ENCODE data around the gene ADISSP. TPM values are rescaled to one million over a fixed set of nuclear protein-coding genes. Genes with fewer than 3 reads are reported as not detected.

Gene ADISSP
- total RNA-seq, 1 donor from 2014 or later = 10.3 TPM

DNA sequence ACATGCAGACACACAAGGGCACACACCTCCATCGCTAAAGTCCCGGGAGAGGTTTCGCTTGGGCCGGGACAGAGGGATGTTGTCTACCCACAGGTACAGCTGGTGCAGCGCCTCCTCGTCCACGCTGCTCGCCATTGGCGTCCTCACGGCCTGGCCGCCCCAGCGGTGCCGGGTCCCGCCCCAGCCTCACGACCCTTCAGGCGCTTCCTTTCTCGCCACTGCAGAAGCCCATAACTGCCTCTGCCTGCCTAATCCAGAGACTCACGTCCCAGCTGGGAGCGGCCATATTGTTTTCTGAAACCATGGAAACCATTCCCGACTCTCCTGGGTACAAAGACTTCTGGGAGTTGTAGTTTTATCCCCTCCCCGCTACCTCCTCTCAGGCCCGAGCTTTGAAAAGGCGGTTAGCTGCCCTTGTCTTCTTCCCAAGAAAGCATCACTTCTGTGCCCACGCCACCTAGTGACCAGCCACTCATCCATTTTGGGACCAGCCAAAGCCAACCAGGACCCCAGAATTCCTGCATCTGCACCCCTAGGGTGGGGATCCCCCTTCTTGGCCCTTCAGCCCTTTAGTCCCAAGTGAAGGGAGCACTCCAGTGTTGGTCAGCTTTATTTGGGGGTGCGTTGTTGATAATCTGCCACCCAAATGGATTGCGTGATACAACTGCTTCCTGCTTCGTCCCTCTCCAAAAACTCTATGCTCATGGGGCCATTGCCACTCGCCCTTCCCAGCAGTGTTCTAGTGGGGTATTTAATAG is 13.8 kb upstream of the ADISSP start, which contains the start of gene SPEF1:
TSS of gene SPEF1 (minus strand) at position 296 of the 758 bp plus-strand sequence. CDS start at position 135, 161 bp downstream.
- peak; percentile 88 to 89 for DNase-seq (ENCODE audit: low read depth in 2 of 2)

DNA sequence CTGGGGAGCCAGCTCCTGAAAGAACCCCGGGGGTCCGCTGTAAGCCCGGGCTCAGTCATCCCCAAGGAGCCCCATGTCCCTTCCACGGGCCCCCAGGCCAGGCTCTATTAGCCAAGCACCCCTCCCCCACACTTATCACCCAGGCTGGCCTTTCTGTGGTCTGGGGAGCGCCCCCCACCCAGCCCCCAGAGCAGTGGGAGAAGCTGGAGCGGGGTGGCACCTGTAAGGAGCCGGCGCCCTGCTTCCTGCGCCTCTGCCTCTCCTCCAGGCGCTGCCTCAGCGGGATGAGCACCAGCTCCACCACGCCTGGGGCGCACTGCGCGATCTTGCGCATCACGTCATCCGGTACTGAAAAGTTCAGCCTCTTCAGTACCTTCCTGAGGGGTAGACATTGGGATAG is 11.4 kb upstream of the ADISSP start:
- no peak for DNase-seq (ENCODE audit: low read depth in 2 of 2)

DNA sequence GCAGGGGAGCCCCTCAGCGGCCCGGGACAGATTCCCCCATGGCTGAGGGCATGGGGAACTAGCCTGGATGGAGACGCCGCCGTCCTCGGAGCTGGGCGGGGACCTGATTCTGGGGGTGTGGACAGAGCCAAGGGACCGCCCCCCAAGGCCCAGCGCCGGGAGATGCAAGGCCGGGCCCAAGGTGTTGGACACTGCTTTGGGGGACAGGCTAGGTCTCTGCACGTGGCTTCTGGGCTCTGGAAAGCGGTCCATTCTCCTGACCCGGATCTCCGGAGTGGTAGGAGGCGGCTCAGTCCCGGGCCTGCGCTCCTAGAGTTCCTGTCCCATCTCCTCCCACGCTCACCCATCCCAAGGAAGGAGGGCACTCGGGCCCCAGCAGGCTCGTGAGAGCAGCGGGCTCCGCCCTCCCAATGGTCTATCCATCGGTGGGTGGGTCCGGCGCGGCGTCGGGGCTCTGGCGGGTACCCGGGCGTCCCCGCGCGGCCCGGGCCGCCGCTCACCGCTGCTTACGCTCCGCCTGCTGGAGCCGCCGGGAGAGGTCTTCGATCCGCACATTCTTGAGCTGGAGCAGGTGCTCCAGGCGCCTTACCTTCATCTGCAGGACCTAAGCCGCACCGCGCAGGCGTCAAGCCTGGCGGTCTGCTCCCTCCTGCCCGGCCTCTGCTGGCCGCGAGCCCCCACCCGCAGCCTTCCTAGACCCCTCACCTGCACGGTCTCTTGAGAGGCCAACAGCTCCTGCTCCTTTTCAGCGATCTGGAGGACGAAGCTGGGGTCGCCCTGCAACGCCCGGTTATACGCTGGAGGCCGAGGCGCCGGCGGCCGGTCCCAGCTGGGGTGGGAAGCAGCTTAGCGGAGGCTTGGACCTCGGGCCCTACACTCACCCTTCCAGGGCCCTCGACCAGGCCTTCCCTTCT is 10.4 kb upstream of the ADISSP start:
- DNase-seq (ENCODE audit: low read depth in 2 of 2) = peak in 1 of 2 donors; percentile 27

DNA sequence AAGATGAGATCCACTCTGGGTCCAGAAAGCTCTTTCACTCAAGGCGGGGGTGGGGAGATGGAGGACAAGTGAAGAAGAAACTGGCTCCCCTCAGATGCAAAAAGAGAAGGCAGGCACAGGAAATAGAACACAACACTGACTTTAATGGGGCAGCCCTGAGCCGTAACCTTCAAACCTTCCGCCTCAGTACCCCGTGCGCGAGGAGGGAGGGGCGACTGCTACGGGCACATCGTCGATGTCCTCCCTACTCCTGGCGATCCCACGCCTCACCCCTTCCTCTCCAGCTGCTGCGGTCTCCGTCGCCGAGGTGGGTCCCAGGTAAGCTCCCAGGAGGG is 9.8 kb upstream of the ADISSP start:
- no peak for DNase-seq (ENCODE audit: low read depth in 2 of 2)

DNA sequence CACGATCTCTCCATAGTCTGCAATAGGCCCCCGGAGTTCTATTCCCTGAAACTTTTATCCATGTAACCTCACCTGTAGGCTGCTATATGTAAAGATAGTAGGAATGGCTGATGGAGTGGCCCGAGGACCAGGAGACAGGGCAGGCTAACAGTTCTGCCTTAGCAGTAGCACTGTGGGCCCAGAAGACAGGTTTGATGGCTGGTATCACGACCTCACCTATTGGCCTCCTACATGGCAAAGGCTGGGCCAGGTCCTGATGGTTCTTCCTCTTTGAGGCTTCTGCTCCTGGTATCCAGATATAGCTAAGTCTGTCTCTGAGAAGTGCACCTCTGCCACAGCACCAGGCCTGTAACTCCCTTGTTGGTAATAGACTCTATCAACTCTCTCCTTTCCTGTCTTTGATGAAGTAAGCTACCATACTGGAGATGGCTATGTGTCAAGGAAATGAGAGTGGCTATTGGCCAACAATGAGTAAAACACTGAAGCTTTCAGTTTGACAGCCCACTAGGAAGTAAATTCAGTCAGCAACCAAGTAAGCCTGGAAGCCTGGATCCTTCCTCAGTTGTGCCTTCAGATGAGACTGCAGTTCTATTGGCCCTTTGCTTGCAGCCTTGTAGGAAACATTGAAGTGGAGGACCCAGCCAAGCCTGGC is 8.0 kb upstream of the ADISSP start:
- DNase-seq (ENCODE audit: low read depth in 2 of 2) = peak in 1 of 2 donors; percentile 54

DNA sequence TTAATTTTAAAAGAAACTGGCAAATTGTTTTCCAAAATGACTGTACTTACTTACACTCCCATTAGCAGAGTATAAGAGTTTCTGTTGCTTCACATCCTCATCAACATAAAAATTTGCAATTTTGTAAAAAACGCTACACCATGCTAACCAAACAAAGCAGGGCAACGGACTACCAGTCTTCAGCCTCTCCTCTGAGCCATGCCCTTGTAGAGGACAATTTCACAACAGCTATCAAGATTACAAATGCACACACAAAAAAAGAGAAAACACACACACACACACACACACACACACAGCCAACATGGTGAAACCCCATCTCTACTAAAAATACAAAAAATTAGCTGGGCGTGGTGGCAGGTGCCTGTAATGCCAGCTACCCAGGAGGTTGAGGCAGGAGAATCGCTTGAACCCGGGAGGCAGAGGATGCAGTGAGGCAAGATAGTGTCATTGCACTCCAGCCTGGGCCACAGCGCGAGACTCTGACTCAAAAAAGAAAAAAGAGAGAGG is 4.1 kb upstream of the ADISSP start:
- DNase-seq (ENCODE audit: low read depth in 2 of 2) = no peak

DNA sequence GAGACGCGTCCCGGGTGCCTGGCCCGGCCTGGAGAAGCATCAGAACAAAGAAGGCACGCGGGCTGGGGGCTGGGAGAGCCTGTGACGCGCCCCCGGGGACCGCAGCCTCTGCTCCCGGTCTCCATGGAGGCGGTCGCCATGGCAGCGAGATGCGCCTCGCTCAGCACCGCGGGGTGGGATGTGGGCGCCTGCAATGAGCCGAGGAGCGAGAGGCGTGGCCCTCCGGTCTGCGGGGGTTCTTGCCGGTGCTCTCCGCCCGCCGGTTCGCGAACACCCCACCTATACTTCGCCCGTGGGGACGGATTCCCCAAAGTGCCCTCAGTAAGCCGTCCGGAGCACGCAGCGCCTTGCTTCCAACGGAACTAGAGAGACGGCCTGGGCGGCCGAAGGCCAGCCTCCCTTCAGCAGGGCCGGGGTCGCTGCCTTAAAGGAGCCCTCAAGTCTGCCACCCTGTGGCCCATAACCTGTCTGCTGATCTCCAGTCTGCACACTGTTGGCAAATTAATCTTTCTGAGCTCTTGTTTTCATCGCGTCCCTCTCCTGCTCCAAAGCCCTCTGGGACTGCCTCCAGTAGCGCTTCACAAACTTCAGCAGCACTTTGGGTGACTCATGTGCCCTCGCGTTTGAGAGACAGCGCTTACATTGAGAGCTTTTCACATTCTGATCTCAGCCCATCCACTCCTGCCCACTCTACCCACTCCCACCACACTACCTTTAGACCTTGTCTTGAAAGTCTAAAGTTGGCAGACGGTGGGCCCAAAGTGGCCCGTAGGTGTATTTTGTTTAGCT is 983 bp upstream of the ADISSP start:
- DNase-seq (ENCODE audit: low read depth in 2 of 2) = peak; percentile 71 to 74

DNA sequence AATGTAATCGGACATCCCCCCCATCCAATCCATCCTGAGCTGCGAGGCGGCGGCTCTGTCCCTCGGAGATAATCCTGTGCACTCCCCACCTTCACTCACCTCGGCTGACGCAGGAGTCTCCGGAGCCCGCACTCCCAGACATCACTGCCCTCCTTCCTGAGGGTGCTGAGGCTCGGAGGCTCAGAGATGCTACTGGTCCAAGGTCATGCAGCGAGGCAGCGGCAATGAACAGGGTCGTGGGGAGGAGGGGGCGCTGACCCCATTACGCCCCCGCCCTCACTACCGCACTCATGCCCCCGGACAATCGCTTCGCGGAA is 485 bp downstream of the ADISSP start:
- no peak for DNase-seq (ENCODE audit: low read depth in 2 of 2)

DNA sequence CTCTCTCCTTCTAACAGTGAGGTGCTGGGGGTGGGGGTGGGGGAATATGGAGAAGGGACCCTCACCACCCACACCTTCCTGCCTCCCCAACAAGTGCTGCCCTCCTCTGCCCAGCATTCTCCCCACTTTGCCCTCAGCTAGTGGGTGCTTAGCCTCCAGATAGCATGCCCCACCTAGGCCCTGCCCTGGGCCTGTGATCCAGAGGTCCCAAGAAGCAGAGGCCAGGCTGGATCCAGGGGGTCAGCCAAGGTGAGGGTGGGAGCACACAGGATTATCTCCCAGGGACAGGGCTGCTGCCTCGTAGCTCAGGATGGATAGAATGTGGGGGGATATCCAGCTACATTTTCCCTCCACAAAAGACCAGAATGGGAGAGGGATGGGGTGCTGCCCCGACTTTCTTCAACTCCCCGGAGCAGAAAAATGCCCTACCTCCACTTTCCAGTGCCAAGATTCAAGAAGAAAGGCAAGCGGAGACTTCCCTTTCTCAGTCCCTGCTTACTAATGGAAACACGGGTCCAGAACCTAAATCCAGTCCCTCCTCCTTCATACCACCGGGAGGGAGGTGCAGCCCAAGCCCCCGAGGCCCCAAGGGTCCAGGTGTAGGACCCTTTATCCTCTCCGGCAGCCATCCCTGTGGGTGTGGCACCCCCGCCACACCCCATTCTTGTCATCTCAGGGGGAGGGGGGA is 987 bp downstream of the ADISSP start:
- DNase-seq (ENCODE audit: low read depth in 2 of 2) = no peak

DNA sequence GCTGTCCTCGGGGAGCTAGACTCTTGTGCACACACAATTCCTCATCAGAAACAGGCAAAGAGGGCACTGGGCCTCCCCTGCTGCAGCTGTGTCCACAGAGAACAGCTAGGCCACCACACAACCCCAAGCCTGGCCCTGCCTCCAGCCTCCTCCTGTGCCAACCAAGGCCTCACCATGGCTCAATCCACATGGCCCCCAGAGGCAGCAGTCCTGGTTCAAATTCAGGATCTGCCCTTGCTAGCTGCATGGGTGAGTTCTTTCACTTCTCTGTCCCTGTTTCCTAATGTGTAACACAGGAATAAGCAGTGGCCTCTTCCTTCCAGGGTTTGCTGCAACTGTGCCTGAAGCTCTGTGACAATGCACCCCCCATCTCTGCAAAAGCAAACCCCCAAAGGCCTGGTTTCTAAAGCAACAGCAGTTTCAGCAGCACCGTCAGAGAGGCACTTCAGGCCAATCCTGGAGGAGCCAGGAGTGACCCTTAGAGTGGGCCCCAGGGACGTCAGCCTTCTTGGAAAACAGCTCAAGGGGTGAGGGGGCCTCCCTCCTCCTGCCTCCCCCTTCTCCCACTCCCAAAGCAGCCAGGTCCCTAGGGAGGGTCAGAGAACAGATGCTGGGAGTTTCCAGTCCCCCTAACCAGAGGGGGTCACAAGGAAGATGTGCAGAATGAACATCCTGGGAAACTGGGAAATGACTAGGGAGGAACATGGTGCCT is 2.2 kb downstream of the ADISSP start:
- no peak for DNase-seq (ENCODE audit: low read depth in 2 of 2)

DNA sequence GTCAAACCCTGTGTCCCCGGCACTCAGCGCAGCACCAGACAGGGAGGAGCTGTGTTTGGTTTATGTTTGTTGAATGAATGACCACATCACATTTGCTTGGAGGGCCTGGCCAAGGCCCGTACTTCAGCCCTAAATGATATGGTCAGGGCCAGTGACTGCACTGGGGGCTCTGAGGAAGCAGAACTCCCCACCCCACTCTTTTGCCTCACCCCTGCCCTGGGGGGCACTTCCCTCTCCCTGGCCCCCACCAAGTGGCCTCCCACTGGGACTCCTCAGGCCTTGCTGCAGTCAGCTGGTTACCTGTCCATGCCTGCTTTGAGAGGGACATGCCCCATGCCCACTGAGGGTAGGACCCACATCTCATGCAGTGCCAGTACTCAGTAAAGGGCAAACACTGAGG is 2.9 kb downstream of the ADISSP start:
- no peak for DNase-seq (ENCODE audit: low read depth in 2 of 2)

DNA sequence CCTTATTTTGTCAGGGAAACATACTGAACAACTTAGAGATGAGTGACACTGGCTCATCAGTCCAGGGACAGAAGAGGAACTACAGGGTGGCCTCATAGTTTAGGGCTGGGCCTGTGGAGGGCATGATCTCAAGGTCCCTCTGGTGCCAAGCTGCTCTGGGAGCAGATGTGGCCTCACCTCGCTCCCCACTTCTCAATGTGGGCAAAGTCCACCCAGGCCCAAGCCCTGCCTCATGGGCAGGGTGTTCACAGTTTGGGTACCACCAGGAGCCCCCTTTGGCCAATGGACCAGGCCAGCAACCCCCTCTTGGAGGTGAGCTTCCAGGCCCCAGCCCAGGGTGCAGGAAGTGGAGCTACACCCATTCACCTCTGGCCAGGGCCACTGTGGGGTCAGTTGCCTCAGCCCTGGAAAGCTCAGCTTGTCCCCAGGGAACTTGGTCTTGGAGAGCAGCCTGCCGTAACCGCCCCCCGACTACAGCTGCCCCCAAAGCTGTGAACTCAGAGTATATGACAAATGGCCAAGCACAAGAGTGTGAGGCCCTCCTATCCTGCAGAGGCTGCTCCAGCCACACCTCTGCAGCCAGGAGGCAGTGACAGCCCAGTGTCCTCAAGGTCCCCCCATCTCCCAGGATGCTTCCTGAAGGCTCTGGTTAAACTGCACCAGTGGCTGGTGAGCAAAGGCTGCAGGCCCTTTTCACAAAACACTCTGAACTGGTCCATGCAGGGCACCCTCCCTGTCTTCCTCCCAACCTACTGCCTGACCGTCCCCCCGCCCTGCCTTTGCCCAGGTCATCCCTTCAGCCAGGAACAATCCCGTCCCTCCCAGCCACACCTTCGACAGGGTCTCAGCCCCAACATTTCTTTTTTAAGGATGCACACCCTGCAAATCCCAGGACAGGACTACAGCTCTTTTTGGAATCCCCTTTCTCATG is 3.6 kb downstream of the ADISSP start:
- DNase-seq (ENCODE audit: low read depth in 2 of 2) = no peak

DNA sequence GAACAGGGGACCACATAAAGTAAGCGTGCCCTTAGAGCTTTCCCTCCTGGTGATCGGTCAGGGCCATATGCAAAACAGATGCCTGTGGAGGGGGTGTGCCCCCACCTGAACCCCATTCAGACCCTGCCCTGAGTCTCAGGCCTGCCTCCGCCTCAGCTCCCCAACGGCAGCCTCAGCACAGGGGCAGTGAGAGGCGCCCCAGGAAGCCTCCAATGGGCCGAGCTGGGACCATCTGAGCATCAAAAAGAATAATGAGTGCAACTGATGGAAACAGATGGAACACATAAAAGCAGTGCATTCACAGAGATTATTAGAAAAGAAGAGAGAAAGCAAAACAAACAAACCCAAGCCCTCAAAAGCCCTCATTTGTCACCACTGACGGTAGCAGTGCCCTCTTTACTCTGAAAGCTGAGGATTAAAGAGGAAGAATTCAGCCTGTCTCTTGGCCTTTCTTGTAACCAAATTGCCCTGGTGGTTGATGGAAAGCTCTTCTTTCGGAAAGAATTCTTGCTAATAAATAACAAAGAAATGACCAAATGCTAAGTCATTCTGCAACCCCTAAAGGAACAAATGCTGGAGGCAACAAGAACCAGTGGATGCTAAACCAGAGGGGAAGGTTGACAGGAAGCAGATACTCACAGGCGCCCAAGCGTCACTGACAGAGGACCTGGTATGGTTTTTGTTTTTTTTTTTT is 6.8 kb downstream of the ADISSP start:
- no peak for DNase-seq (ENCODE audit: low read depth in 2 of 2)

DNA sequence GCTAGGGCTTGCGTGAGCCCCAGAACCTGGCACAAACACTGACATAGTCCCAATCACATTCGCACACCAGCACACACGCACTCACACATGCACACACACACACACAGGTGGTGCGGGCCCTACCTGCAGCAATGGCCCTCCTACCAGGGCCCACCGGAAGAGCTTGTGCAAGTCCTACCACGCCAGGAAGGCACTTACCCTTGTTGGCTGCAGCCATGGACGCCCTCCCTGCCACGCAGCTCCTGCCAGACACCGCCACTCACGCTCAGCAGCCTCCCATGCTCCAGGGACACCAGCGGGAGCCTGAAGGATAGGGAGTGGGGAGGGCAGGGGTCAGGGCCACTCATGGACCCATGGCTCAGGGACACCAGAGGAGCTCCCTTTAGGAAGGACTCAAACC is 7.7 kb downstream of the ADISSP start:
- DNase-seq (ENCODE audit: low read depth in 2 of 2) = no peak

DNA sequence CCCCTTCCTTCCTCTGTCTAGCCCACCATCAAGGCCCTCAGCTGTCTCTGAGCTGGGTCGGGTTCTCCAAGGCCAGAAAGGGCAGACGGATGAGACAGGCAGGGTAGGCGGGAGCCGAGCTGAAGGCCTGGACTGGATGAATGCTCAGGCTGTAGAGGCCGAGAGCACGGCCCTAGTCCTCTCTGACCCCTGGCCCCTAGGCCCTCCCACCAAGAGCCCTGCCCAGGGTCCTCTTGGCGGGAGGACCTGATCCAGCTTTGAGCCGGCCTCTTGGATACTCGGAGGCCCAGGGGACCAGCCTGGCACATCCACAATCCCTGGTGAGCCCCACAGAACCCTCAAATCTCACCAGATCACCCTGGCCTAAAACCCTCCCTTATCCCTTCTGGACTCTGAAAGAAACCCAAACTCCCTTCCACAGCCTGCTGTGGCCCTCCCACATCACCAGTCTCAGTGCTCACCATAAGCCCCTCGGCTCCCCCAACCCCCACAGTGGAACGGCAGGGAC is 8.2 kb downstream of the ADISSP start:
- DNase-seq (ENCODE audit: low read depth in 2 of 2) = no peak

DNA sequence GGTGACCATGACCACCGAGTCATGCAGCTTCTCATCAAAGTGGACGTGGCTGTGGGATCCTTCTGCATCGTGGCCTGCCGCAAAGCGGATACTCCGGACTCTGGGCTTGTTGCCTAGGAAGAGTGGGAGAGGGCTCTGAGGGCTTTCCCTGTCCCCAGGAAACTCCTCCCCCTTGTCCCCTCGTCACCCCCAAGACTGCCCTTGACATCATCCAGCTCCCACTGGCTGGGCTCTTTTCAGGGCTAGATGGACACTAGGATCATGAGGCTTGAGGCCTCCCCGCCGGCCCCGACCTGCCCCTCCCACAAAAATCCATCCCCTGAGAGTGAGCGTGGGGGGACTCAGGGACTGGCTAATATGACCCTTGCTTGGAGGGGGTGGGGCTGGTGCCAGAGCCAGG is 9.0 kb downstream of the ADISSP start:
- DNase-seq (ENCODE audit: low read depth in 2 of 2) = no peak

DNA sequence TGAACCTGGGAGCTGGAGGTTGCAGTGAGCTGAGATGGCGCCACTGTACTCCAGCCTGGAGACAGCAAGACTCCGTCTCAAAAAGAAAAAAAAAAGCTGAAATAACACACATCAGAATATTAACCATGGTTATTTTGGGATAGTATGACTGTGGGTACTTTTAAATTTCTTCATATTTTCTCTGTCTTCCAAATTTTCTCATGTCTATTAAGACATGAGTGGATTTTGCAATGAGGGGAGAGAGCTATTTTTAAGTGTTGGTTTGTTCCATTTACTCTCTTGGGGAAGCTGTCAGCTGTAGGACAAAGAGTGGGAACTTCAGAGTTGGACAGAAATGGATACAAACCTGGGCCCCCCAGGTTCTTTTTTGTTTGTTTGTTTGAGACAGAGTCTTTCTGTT is 10.3 kb downstream of the ADISSP start:
- DNase-seq (ENCODE audit: low read depth in 2 of 2) = no peak

DNA sequence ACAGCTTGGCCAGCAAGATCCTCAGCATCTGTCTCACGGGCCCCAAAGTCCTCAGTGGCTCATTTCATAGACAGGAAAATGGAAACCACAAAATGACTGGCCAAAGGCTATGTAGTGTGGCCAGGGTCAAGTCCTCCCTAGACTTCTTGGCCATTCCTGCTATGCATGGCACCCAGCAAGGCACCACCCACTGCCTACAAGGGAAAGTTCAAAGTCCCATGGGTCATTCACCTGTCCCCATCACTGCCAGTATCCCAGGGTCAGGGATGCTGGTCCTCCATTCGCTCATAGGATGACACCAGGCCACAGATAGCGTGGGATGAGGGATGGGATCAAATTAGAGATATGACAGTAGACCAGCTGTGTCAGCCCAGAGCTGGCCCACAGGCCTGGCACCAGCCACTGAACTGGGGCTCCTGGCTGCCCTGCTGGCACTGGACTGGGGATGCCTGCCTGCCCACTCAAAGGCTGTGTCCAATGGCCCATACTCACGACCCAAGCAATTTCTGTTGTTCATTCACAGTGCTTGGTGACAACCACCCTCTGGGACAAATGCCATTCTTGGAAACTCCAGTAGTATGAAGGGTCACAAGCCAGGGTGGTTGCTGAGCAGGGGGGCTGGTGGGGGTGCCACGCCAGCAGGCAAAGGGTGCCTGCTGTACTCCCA is 11.6 kb downstream of the ADISSP start:
- DNase-seq (ENCODE audit: low read depth in 2 of 2) = no peak
